Measurements from ENCODE around the gene CDC37L1.
A peak's percentile ranks its signal among the peaks of the same experiment; 100 is the strongest.

The CDC37L1 gene

DNA sequence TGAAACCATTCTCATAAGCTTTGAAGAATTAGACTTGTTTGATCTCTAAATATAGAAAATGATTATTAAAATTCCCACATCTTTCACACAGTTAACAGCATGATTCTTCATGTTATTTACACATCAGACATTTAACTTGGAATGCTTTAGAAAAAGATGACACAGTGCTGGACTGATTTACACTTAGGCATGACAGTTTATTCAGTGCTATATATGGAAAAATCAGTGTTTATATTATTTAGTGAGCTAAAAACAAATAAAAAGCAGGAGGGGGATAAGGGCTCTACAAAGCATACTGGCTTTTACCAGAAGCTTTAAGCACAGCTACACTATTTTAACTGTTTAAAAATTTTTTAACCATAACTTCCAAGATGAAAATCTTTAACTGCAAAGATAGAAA, 30.0 kb downstream of the CDC37L1 start:
- no peak for DNase-seq
- TF ChIP-seq POLR2A (IDR thresholded peaks at IDR 0.05; ENCODE audit: low read length) (no peak), GATA1 (IDR thresholded peaks at IDR 0.05; ENCODE audit: low read depth, low read length) (no peak)

DNA sequence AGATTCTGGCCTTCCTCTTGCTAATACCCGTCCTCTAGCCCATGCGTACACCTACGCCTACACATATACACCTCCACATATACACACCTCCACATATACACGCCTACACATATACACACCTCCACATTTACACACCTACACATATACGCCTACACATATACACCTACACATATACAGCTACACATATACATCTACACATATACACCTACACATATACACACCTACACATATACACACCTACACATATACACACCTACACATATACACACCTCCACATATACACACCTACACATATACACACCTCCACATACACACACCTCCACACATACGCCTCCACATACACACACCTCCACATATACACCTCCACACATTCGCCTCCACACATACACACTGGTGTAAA, 34.5 kb downstream of the CDC37L1 start:
- peak; percentile 24 to 31 for DNase-seq
- no peak for TF ChIP-seq GATA1 (IDR thresholded peaks at IDR 0.05; ENCODE audit: low read depth, low read length)
- no peak for TF ChIP-seq POLR2A (IDR thresholded peaks at IDR 0.05; ENCODE audit: low read length)

DNA sequence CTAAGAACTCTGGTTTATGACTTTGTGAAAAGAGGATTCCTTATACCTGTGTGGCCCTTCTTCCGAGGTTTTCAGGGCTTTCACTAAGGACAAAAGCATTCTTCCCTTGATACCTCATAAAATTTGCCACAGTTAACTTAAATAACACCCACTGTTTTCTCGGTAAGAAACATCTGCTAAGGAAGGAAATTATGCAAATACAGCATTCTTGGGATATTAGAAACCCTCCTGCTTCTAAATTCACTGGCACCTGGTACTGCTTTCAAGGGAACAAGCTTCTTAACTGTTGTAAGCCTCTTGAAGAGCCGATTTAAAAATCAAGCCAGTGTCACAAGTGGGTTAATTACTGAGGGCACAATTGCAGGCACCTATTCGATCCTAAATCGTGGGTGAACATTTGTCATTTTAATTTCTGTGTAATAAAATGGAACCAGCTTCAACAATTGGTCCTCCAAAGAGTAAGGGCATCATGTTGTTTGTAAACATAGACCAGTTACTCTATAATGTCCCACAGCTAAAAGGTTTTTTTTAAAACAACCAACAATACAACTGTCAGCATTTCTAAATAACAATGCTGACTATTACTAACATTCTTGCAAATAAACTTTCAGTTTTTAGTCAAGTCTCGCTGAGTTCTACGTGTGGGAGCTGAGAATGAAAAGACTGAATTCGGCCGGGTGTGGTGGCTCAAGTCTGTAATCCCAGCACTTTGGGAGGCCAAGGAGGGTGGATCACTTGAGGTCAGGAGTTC, 35.1 kb downstream of the CDC37L1 start:
- TF ChIP-seq POLR2A (IDR thresholded peaks at IDR 0.05; ENCODE audit: low read length) (no peak), GATA1 (IDR thresholded peaks at IDR 0.05; ENCODE audit: low read depth, low read length) (no peak)
- no peak for DNase-seq

DNA sequence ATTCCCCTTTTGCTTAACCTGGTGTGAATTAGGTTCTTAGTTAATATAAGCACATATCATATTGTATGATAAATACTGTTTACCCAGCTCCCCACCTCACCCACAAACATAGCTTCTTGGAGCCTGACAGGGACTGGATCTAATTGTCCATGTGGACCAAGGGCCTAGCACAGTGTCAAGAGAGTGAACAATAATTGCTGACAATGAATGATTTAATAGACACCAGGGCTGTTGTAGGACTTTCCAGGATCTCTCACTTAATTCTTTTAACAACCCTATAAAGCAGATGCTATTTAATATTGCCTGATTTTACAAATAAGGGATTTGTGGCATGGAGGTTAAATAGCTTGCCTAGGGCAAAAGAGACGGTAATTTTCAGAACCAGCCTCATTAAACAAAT, 36.8 kb downstream of the CDC37L1 start:
- TF ChIP-seq GATA1 (IDR thresholded peaks at IDR 0.05; ENCODE audit: low read depth, low read length), result no peak
- no peak for TF ChIP-seq POLR2A (IDR thresholded peaks at IDR 0.05; ENCODE audit: low read length)
- no peak for DNase-seq

DNA sequence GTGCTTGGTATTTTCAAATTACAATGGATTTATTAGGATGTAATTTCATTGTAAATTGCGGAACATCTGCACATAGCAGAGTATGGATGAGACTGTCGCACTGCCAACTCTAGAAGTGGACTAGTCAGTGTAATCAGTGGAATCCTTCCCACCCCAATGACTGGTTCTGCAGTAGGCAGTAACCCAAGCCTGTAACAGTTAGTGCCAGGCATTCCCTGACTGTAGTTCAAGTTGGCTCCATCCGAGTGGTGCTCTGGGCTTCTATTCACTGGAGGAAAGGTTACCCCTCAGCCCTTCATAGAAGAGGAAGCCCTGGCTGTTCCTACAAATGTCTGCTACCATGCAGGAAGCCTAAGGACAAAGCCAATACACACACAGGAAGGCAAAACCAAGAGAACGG, 38.4 kb downstream of the CDC37L1 start:
- no peak for DNase-seq
- no peak for TF ChIP-seq GATA1 (IDR thresholded peaks at IDR 0.05; ENCODE audit: low read depth, low read length)
- TF ChIP-seq POLR2A (IDR thresholded peaks at IDR 0.05; ENCODE audit: low read length), result no peak

DNA sequence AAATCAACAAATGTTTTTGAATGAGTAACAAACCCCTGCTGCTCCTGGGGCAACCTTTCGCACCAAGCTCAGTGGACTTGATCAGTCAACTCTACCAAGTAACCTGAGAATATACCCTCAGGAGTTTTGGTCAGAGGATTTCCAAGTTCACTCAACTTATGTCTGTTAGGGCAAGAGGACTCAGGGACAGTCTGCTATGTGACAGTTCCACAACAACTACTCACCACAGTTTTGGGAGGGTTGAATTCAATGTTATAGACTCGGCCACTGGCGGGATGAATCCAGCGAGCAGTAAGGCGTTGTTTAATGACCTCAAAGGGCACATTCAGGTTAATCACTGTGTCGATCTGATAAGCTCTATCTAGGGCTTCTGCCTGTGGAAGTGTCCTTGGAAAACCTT, 39.5 kb downstream of the CDC37L1 start:
- no peak for TF ChIP-seq GATA1 (IDR thresholded peaks at IDR 0.05; ENCODE audit: low read depth, low read length)
- TF ChIP-seq POLR2A (IDR thresholded peaks at IDR 0.05; ENCODE audit: low read length), result no peak
- peak in 1 of 2 experiments; percentile 20 for DNase-seq

DNA sequence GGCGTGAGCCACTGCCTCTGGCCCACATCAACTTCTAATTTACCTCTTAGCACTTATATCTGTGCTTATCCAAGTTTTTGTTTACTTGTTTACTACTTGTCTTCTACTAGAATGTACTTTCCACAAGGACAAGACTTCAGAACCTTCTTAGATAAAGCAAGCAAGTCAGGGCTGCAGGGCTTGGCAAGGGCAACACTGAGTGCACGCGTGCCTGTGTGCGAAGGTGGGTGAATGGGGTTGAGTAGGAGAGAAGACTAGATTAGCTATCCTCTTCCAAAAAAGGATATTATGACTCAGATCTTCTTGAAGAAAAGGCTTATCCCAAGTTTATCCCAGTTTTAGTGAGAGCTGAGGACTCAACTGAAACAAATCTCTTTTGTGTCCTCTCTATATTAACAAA, 42.4 kb downstream of the CDC37L1 start:
- no peak for TF ChIP-seq GATA1 (IDR thresholded peaks at IDR 0.05; ENCODE audit: low read depth, low read length)
- no peak for TF ChIP-seq POLR2A (IDR thresholded peaks at IDR 0.05; ENCODE audit: low read length)
- no peak for DNase-seq

DNA sequence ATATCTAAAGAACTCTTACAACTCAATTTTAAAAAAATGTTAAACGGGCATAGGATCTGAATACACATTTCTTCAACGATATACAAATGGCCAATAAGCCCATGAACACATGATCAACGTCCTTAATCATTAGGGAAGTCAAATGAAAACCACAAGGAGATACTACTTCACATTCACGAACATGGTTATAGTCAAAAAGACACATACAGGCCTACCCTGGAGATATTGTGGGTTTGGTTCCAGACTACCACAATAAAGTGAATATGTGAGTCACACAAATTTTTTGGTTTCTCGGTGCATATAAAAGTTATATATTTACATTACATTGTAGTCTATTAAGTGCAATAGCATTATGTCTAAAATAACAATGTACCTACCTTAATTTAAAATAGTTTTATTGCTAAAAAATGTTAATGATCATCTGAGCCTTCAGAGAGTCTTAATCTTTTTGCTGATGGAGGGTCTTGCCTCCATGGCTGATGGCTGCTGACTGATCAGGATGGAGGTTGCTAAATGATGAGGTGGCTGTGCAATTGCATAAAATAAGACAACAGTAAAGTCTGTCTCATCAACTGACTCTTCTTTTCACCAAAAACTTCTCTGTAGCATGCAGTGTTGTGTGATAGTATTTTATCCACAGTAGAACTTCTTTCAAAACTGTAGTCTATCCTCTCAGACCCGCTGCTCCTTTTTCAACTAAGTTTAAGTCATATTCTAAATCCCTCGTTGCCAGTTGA, 46.5 kb downstream of the CDC37L1 start:
- no peak for TF ChIP-seq GATA1 (IDR thresholded peaks at IDR 0.05; ENCODE audit: low read depth, low read length)
- TF ChIP-seq POLR2A (IDR thresholded peaks at IDR 0.05; ENCODE audit: low read length), result no peak
- DNase-seq, result no peak

DNA sequence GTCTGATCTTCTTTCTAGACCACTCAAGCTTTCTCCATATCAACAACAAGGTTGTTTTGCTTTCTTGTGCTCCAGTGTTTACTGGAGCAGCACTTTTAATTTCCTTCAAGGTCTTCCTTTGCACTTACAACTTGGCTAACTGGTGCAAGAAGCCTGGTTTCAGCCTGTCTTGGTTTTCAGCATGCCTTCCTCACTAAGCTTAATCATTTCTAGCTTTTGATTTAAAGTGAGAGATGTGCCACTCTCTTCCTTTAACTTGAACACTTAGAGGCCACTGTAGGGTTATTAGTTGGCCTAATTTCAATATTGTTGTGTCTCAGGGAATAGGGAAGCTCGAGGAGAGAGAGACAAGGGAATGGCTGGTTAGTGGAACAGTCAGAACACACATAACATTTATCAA, 48.2 kb downstream of the CDC37L1 start:
- DNase-seq, result no peak
- no peak for TF ChIP-seq POLR2A (IDR thresholded peaks at IDR 0.05; ENCODE audit: low read length)
- TF ChIP-seq GATA1 (IDR thresholded peaks at IDR 0.05; ENCODE audit: low read depth, low read length), result no peak

DNA sequence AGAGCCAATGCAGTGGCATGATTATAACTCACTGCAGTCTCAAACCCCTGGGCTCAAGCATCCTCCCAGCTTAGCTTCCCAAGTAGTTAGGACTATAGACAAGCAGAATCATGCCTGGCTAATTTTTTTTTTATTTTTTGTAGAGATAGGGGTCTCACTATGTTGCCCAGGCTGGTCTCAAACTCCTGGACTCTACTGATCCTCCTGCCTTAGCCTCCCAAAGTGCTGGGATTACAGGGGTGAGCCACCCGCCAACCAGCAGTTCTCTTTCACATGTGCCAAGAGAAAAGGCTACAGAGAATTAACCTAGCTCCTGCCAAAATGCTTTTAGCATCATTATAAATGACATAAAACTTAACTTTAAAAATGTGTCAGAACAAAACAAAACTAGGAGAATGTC, 53.5 kb downstream of the CDC37L1 start:
- no peak for DNase-seq
- no peak for TF ChIP-seq GATA1 (IDR thresholded peaks at IDR 0.05; ENCODE audit: low read depth, low read length)
- no peak for TF ChIP-seq POLR2A (IDR thresholded peaks at IDR 0.05; ENCODE audit: low read length)

DNA sequence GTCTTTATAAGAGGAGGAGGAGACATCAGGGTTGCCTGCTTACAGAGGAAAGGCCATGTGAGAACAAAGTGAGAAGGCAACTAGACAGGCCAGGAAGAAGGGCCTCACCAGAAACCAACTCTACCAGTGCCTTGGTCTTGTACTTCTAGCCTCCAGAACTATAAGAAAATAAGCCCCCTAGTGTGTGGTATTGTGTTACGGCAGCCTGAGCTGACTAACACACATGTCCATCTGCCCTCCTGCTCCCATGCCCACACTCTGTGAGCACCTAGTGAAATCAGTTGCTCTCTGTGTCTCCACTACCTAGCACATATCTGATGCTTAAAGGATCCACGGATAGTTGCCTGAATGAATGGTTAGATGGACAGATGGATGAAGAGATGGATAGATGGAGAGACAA, 54.8 kb downstream of the CDC37L1 start:
- DNase-seq, result no peak
- TF ChIP-seq POLR2A (IDR thresholded peaks at IDR 0.05; ENCODE audit: low read length) (no peak), GATA1 (IDR thresholded peaks at IDR 0.05; ENCODE audit: low read depth, low read length) (no peak)

DNA sequence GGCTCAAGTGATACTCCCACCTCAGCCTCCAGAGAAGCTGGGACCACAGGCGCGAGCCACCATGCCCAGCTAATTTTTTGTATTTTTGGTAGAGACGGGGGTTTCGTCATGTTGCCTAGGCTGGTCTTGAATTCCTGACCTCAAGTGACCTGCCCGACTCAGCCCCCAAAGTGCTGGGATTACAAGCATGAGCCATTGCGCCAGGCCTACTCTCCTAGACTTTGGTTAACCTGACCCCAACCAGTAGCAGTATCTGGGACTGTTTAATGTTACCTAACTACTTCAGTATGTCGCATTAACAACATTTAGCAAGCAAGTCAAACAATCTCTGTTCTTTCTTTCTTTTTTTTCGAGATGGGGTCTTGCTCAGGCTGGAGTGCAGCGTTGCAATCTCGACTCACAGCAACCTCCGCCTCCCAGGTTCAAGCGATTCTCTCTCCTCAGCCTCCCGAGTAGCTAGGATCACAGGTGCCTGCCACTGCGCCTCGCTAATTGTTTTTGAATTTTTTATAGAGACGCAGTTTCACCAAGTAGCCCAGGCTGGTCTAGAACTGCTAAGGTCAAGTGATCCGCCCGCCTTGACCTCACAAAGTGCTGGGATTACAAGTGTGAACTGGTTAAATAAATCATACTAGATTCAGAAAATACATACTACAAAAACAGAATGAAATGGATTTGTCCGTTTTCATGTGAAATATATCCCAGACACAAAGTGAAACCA, 59.7 kb downstream of the CDC37L1 start:
- no peak for DNase-seq
- TF ChIP-seq POLR2A (IDR thresholded peaks at IDR 0.05; ENCODE audit: low read length) (no peak), GATA1 (IDR thresholded peaks at IDR 0.05; ENCODE audit: low read depth, low read length) (no peak)

DNA sequence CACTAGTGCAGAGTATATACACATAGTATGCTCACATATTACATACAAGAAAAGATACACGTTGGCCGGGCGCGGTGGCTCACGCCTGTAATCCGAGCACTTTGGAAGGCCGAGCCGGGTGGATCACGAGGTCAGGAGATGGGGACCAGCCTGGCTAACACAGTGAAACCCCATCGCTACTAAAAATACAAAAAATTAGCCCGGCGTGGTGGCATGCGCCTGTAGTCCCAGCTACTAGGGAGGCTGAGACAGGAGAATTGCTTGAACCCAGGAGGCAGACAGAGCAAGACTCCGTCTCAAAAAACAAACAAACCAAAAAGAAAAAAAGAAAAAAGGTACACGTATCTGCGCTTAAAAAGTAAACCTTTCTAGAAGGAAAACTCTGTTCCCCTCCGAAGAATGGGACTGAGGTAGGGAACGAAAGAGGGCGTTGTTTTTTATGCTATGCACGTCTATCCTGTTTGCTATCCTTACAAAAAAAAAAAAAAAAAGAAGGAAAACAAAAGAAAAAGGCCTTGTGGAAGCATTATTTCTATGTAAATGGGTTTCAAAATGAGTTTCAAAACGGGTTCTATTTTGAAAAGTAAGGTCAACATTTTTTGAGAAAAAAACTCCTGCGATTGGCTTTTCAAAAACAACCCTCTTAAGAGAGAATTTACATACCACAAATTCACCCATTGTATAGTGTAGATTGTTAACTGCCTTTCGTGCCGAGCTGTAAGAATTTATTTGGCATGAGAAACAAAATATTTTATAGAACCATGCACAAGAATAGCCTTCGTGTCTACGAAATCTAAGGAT, 60.4 kb downstream of the CDC37L1 start:
- TF ChIP-seq GATA1 (IDR thresholded peaks at IDR 0.05; ENCODE audit: low read depth, low read length) (no peak), POLR2A (IDR thresholded peaks at IDR 0.05; ENCODE audit: low read length) (no peak)

DNA sequence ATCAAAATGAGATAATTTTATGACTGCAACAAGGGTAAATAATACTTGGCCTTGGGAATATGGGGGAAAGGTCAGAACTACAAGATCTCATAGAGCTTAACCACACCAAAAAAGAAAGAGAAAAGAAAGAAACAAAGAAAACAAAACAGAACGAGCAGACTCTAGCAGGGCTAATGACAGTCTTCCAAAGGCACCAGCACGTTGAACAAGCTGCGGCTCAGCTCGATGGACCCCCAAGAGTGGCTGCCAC, 60.9 kb downstream of the CDC37L1 start:
- DNase-seq, result no peak
- TF ChIP-seq GATA1 (IDR thresholded peaks at IDR 0.05; ENCODE audit: low read depth, low read length) (no peak), POLR2A (IDR thresholded peaks at IDR 0.05; ENCODE audit: low read length) (no peak)

More for the DNA sequence above, 60.4 kb downstream of the CDC37L1 start:
- DNase-seq, result peak in 1 of 2 experiments; percentile 29

All from erythroblast (primary cell).